Body of pancreas (tissue), 4 donors: ENCODE data around the gene NBEAL2. TPM values are rescaled to one million over a fixed set of nuclear protein-coding genes. Genes with fewer than 3 reads are reported as not detected.

Experiments used
- ATAC-seq: fragments of 150-250 bp; one replicate; pipeline ENCODE4 v1.9.1; 2016
- DNase-seq, 4 donors: peaks; one replicate each; pipeline ENCODE4 v3.0.0-alpha.2; 2019
- H3K27ac ChIP-seq, 4 donors: fragments of 200-600 bp; sonication (generic); 1 replicate in 3 of 4; 2 replicates in 1 of 4; pipeline versions ENCODE4 v1.5.1 to v1.6.1; 2016 to 2019; ENCODE audit warnings: mild to moderate bottlenecking in 1 of 4, mixed read lengths in 1 of 4, moderate library complexity in 1 of 4
- H3K27me3 ChIP-seq, 2 donors: fragments of 200-600 bp; sonication (generic); one replicate each; pipeline ENCODE4 v1.6.0; 2016; ENCODE audit warnings: mild to moderate bottlenecking in 1 of 2
- H3K36me3 ChIP-seq, 2 donors: fragments of 200-600 bp; sonication (generic); replicated peaks in 1 of 2; 2 replicates each; pipeline ENCODE4 v1.5.1; 2016; ENCODE audit warnings: low read depth in 2 of 2; ENCODE audit not compliant: insufficient read depth in 1 of 2
- H3K4me1 ChIP-seq: fragments of 200-600 bp; sonication (generic); one replicate; pipeline ENCODE4 v1.6.0; 2016
- H3K4me3 ChIP-seq, 2 donors: fragments of 200-600 bp; sonication (generic); 1 replicate in 1 of 2; 2 replicates in 1 of 2; pipeline ENCODE4 v1.5.1; 2016 to 2019
- H3K9me3 ChIP-seq, 3 donors: fragments of 200-600 bp; sonication (generic); 1 replicate in 2 of 3; 2 replicates in 1 of 3; pipeline ENCODE4 v1.5.1; 2016
- POLR2A ChIP-seq, 3 donors: fragments of 450-650 bp; IDR thresholded peaks; one replicate each; pipeline ENCODE4 v1.6.1; 2016; ENCODE audit warnings: antibody characterized with exemption in 3 of 3, mild to moderate bottlenecking in 2 of 3
- WGBS, 2 donors: methylation state at CpG; one replicate each; pipeline ENCODE4 v1.1.5; 2017; 5-methylcytosine and 5-hydroxymethylcytosine counted together
- intact Hi-C: fragments of 100-400 bp; cut with DNase I; formaldehyde crosslinking; loops from one replicate; pipeline ENCODE4 v1.15.1; 2023
- total RNA-seq, 2 donors: library from RNA; depleted of rRNA; stranded (reverse); fragments of >200 nt; gene quantifications; one replicate each; pipeline ENCODE4 v1.1.0, GENCODE V29; 2016
- TF ChIP-seq, protein P1 (sequence below), 7 experiments: fragments of 450-650 bp in 4 of 7; fragments of 200-600 bp in 3 of 7; sonication (generic) in 3 of 7; IDR thresholded peaks; one replicate each; pipeline ENCODE4 v1.5.1; 2016 to 2019; ENCODE audit warnings: antibody characterized with exemption in 7 of 7

NBEAL2 gene
- total RNA-seq, 2 donors from 2014 or later: 98.8 to 151 TPM

DNA sequence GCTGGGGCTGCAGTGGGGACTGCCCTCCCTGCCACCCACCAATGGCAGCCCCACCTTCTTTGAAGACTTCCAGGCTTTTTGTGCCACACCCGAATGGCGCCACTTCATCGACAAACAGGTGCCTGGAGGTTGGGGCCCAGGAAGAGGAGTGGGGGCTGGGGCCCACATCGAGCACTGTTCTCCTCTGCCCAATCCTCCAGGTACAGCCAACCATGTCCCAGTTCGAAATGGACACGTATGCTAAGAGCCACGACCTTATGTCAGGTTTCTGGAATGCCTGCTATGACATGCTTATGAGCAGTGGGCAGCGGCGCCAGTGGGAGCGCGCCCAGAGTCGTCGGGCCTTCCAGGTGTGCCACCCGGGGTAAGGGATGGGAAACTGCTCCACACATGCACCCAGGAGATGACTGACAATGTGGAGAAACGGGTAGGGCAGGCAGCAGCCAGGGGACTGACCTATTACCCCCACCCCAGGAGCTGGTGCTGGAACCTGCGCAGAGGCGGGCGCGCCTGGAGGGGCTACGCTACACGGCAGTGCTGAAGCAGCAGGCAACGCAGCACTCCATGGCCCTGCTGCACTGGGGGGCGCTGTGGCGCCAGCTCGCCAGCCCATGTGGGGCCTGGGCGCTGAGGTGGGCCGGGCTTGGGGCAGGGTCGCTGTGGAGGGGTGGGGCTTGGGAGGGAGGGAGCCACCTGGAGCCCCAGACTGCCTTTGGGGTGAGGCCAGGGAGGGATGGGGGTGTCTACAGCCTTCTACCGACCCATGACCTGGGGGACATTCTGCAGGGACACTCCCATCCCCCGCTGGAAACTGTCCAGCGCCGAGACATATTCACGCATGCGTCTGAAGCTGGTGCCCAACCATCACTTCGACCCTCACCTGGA, 22.9 kb downstream of the NBEAL2 start:
- no peak overlapping the region for H3K27ac ChIP-seq
- H3K9me3 ChIP-seq: no peaks in the 10 kb centered on the region
- peak in 2 of 4 donors; percentile 6 to 11 for DNase-seq
- no peaks in the 10 kb centered on the region for H3K4me1 ChIP-seq
- peaks cover 4 to 24% of the 10 kb centered on the region in 2 donors for H3K36me3 ChIP-seq
- no peaks in the 10 kb centered on the region for H3K27me3 ChIP-seq
- 87 to 88% methylated on average over 24 to 32 of the region's 35 CpGs for WGBS, 2 donors
- no peak for ATAC-seq
- intact Hi-C loops: no loop called here
- H3K4me3 ChIP-seq: no peak overlapping the region
- TF ChIP-seq POLR2A (IDR thresholded peaks at IDR 0.05): no peak
- TF ChIP-seq, protein P1, sequence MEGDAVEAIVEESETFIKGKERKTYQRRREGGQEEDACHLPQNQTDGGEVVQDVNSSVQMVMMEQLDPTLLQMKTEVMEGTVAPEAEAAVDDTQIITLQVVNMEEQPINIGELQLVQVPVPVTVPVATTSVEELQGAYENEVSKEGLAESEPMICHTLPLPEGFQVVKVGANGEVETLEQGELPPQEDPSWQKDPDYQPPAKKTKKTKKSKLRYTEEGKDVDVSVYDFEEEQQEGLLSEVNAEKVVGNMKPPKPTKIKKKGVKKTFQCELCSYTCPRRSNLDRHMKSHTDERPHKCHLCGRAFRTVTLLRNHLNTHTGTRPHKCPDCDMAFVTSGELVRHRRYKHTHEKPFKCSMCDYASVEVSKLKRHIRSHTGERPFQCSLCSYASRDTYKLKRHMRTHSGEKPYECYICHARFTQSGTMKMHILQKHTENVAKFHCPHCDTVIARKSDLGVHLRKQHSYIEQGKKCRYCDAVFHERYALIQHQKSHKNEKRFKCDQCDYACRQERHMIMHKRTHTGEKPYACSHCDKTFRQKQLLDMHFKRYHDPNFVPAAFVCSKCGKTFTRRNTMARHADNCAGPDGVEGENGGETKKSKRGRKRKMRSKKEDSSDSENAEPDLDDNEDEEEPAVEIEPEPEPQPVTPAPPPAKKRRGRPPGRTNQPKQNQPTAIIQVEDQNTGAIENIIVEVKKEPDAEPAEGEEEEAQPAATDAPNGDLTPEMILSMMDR (IDR thresholded peaks at IDR 0.05): no peak

DNA sequence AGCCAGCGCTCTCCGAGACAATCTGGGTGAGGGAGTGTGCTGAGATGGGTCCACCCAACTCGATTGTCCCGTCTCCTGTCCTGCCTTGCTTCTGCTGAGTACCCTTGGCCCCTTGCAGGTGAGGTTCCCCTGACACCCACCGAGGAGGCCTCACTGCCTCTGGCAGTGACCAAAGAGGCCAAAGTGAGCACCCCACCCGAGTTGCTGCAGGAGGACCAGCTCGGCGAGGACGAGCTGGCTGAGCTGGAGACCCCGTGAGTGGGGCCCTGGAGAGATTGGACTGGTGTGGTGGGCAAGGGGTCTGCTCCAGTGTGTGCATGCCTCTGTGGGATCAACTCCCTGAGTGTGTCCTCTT, 23.6 kb downstream of the NBEAL2 start:
- H3K4me1 ChIP-seq: no peaks in the 10 kb centered on the region
- no peaks in the 10 kb centered on the region for H3K27me3 ChIP-seq
- peaks cover 4 to 24% of the 10 kb centered on the region in 2 donors for H3K36me3 ChIP-seq
- DNase-seq (peak in 1 of 4 donors; percentile 10), ATAC-seq (no peak)
- intact Hi-C loops: no loop called here
- 85 to 92% methylated on average over 10 of the region's 10 CpGs for WGBS, 2 donors
- no peak overlapping the region for H3K4me3 ChIP-seq
- no peak overlapping the region for H3K27ac ChIP-seq
- TF ChIP-seq, protein P1 (IDR thresholded peaks at IDR 0.05): no peak
- no peak for TF ChIP-seq POLR2A (IDR thresholded peaks at IDR 0.05)
- H3K9me3 ChIP-seq: no peaks in the 10 kb centered on the region

DNA sequence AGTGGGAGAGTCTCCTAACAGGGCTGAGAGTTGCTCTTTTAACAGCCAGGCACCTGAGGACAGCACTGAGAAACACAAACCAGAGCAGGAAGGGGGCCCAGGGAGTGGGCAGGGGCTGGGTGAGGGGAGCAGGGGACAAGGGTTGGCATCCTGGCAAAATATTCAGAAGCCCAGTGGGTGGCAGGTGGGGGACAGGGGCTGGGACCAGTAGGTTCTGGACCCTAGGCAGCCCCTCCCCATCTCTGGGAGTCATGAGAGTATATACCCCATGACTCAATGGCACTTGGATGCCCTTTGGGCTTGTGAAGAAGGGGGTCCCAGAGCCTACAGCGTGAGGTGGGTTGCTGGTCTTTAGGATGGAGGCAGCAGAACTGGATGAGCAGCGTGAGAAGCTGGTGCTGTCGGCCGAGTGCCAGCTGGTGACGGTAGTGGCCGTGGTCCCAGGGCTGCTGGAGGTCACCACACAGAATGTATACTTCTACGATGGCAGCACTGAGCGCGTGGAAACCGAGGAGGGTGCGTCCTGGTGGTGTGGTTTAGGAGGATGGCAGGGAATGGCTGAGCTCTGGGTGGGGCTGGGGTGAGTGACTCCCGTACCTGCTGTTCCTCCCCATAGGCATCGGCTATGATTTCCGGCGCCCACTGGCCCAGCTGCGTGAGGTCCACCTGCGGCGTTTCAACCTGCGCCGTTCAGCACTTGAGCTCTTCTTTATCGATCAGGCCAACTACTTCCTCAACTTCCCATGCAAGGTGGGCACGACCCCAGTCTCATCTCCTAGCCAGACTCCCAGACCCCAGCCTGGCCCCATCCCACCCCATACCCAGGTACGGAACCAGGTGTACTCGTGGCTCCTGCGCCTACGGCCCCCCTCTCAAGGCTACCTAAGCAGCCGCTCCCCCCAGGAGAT, 24.2 kb downstream of the NBEAL2 start:
- intact Hi-C loops: no loop called here
- Histone ChIP-seq H3K27ac (no peak overlapping the region), H3K4me3 (no peak overlapping the region), H3K27me3 (no peaks in the 10 kb centered on the region), H3K9me3 (no peaks in the 10 kb centered on the region), H3K36me3 (peaks cover 4 to 24% of the 10 kb centered on the region in 2 donors), H3K4me1 (peaks cover 2% of the 10 kb centered on the region)
- TF ChIP-seq, protein P1 (IDR thresholded peaks at IDR 0.05): no peak
- no peak for TF ChIP-seq POLR2A (IDR thresholded peaks at IDR 0.05)
- 92 to 94% methylated on average over 24 to 26 of the region's 27 CpGs for WGBS, 2 donors
- DNase-seq (peak in 1 of 4 donors; percentile 9), ATAC-seq (no peak)

DNA sequence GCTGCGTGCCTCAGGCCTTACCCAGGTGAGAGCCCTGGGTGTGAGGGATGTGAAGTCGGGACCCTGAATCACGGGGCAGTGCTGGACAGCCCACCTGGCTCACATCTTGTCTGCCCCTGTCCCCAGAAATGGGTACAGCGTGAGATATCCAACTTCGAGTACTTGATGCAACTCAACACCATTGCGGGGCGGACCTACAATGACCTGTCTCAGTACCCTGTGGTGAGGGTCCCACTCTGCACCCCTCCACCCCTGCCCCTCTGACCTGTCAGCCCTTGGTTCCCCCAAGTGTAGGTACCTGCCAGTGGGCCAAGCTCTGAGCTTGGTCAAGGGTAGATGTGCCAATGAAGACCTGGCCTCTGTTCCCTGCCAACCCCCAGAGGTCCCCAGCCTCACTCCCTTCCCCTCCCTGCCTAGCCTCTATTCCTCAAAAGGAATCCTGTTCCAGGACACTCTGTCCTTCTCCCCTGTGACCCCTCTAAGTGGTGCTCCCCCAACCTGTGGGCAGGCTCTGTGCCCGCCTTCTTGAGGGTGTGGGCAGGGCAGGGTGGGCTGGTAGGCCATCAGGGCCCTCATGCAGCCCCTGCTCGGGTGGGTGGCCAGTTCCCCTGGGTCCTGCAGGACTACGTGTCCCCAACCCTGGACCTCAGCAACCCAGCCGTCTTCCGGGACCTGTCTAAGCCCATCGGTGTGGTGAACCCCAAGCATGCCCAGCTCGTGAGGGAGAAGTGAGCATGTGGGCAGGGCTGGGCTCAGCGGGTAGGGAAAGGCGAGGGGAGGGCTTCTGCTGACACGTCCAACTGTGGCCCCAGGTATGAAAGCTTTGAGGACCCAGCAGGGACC, 25.1 kb downstream of the NBEAL2 start:
- DNase-seq (peak in 1 of 4 donors; percentile 11), ATAC-seq (no peak)
- Histone ChIP-seq H3K27ac (no peak overlapping the region), H3K27me3 (no peaks in the 10 kb centered on the region), H3K9me3 (no peaks in the 10 kb centered on the region), H3K36me3 (peaks cover 4 to 24% of the 10 kb centered on the region in 2 donors), H3K4me3 (no peak overlapping the region), H3K4me1 (peaks cover 6% of the 10 kb centered on the region)
- 94 to 95% methylated on average over 4 to 17 of the region's 17 CpGs for WGBS, 2 donors
- no peak for TF ChIP-seq POLR2A (IDR thresholded peaks at IDR 0.05)
- TF ChIP-seq, protein P1 (IDR thresholded peaks at IDR 0.05): no peak
- intact Hi-C loops: no loop called here
